SK-N-SH treated with all-trans-retinoic acid at 6 μM for 48 hours (cell line): ENCODE results near the gene MFSD6.

Experiments
- ATAC-seq: fragments of 200-7000 bp; cut with Tn5 transposase; 3 replicates; pipeline ENCODE4 v1.9.1; 2020; ENCODE audit warnings: mild to moderate bottlenecking, moderate library complexity
- ARNTL ChIP-seq: fragments of 450-650 bp; formaldehyde crosslinking; IDR thresholded peaks from 2 replicates; pipeline ENCODE4 v1.5.0; 2020; ENCODE audit warnings: low read depth, mild to moderate bottlenecking, moderate library complexity, borderline replicate concordance
- BACH2 ChIP-seq: fragments of 250-450 bp; sonication (Bioruptor Pico); IDR thresholded peaks from 2 replicates; pipeline ENCODE4 v1.9.0; 2021; ENCODE audit warnings: mild to moderate bottlenecking, borderline replicate concordance
- CSDC2 ChIP-seq: fragments of 250-450 bp; sonication (Bioruptor Pico); IDR thresholded peaks from 2 replicates; pipeline ENCODE4 v1.5.0; 2020; ENCODE audit warnings: mild to moderate bottlenecking, moderate library complexity
- ESRRG ChIP-seq: fragments of 250-450 bp; sonication (Bioruptor Pico); IDR thresholded peaks from 2 replicates; pipeline ENCODE4 v1.6.1; 2021; ENCODE audit warnings: mild to moderate bottlenecking
- GLIS3 ChIP-seq: fragments of 250-450 bp; sonication (Bioruptor Pico); IDR thresholded peaks from 2 replicates; pipeline ENCODE4 v1.5.0; 2020; ENCODE audit warnings: mild to moderate bottlenecking, moderate library complexity
- ISL1 ChIP-seq: fragments of 250-450 bp; sonication (Bioruptor Pico); IDR thresholded peaks from 2 replicates; pipeline ENCODE4 v2.1.2; 2022; ENCODE audit warnings: mild to moderate bottlenecking, moderate library complexity
- OSR1 ChIP-seq: fragments of 250-450 bp; sonication (Bioruptor Pico); IDR thresholded peaks from 2 replicates; pipeline ENCODE4 v1.8.0; 2022; ENCODE audit warnings: moderate library complexity, mild to moderate bottlenecking, inconsistent platforms
- PATZ1 ChIP-seq: fragments of 250-450 bp; sonication (Bioruptor Pico); IDR thresholded peaks from 2 replicates; pipeline ENCODE4 v1.8.0; 2020; ENCODE audit warnings: mild to moderate bottlenecking, moderate library complexity, borderline replicate concordance
- POU6F1 ChIP-seq: fragments of 250-450 bp; sonication (Bioruptor Pico); IDR thresholded peaks from 2 replicates; pipeline ENCODE4 v1.8.0; 2021; ENCODE audit warnings: low read depth, mild to moderate bottlenecking, moderate library complexity, borderline replicate concordance
- PPARA ChIP-seq: fragments of 250-450 bp; sonication (Bioruptor Pico); IDR thresholded peaks from 2 replicates; pipeline ENCODE4 v1.5.0; 2020; ENCODE audit warnings: mild to moderate bottlenecking, borderline replicate concordance
- RARB ChIP-seq: fragments of 250-450 bp; sonication (Bioruptor Pico); IDR thresholded peaks from 2 replicates; pipeline ENCODE4 v1.8.0; 2021; ENCODE audit warnings: mild to moderate bottlenecking, moderate library complexity
- SNAI2 ChIP-seq: fragments of 250-450 bp; sonication (Bioruptor Pico); IDR thresholded peaks from 2 replicates; pipeline ENCODE4 v1.5.0; 2020; ENCODE audit warnings: mild to moderate bottlenecking, moderate library complexity
- TCF4 ChIP-seq: fragments of 250-450 bp; sonication (Bioruptor Pico); IDR thresholded peaks from 2 replicates; pipeline ENCODE4 v1.8.0; 2021; ENCODE audit warnings: mild to moderate bottlenecking, moderate library complexity, borderline replicate concordance
- TOX ChIP-seq: fragments of 250-450 bp; sonication (Bioruptor Pico); IDR thresholded peaks from 2 replicates; pipeline ENCODE4 v1.8.0; 2021; ENCODE audit warnings: mild to moderate bottlenecking, moderate library complexity, borderline replicate concordance
- ZC3H10 ChIP-seq: fragments of 250-450 bp; sonication (Bioruptor Pico); IDR thresholded peaks from 2 replicates; pipeline ENCODE4 v1.5.1; 2021; ENCODE audit warnings: mild to moderate bottlenecking, moderate library complexity
- ZFP30 ChIP-seq: fragments of 450-650 bp; formaldehyde crosslinking; IDR thresholded peaks from 2 replicates; pipeline ENCODE4 v1.5.0; 2022; ENCODE audit warnings: mild to moderate bottlenecking, moderate library complexity
- ZNF565 ChIP-seq: fragments of 450-650 bp; formaldehyde crosslinking; conservative IDR thresholded peaks from 2 replicates; pipeline ENCODE4 v1.5.0; 2020; ENCODE audit warnings: low read depth, mild to moderate bottlenecking, moderate library complexity
- ZNF70 ChIP-seq: fragments of 450-650 bp; formaldehyde crosslinking; IDR thresholded peaks from 2 replicates; pipeline ENCODE4 v1.5.0; 2020; ENCODE audit warnings: mild to moderate bottlenecking, moderate library complexity
- ZNF8 ChIP-seq: fragments of 450-650 bp; formaldehyde crosslinking; IDR thresholded peaks from 2 replicates; pipeline ENCODE4 v1.5.0; 2020; ENCODE audit warnings: mild to moderate bottlenecking, moderate library complexity
- TF ChIP-seq, protein P1 (sequence below): fragments of 250-450 bp; sonication (Bioruptor Pico); IDR thresholded peaks from 2 replicates; pipeline ENCODE4 v1.5.1; 2021; ENCODE audit warnings: mild to moderate bottlenecking, moderate library complexity
- TF ChIP-seq, protein P2 (sequence below): fragments of 250-450 bp; sonication (Bioruptor Pico); IDR thresholded peaks from 2 replicates; pipeline ENCODE4 v1.5.0; 2020; ENCODE audit warnings: mild to moderate bottlenecking, moderate library complexity

MFSD6 gene

DNA sequence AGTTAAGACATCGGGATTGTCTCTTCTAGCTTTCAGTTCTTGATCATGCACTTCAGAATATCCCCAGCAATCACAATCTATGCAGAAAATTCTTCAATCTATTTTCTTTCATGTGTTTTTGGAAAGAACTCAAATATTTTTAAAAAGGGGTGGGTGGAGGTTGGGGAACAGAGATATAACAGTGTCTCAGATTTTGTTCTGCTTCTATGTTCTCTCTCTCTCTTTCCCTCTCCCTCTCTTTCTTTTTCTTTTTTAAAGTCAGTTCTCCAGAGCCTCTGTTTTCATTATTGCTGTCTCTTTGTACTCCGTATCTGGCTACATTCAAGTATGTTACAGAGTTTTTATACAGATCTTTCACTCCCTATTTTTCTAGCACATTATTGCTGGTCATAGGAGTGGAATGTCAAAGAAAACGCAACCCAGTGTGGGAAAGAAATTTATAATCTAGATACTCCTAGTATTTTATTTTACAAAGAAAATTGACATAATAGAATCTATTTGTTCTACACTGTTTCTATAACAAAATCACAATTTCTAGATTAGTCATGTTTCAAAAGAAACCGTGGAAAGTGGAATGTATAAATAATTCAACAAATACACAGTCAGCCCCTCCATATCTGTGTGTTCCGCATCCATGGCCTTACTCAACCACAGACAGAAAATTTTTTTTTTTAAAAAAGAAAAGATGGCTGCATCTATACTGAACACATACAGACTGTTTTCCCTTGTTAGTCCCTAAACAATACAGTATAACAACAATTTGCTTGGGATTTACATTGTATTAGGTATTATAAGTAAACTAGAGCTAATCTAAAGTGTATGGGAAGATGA lies 137.6 kb downstream of the MFSD6 start:
- ATAC-seq: peak; percentile 28; the same call in 1 of the 3 replicates
- no peak for TF ChIP-seq ZNF565 (CRISPR knock-in tag)
- TF ChIP-seq PATZ1: no peak
- TF ChIP-seq, protein P1, sequence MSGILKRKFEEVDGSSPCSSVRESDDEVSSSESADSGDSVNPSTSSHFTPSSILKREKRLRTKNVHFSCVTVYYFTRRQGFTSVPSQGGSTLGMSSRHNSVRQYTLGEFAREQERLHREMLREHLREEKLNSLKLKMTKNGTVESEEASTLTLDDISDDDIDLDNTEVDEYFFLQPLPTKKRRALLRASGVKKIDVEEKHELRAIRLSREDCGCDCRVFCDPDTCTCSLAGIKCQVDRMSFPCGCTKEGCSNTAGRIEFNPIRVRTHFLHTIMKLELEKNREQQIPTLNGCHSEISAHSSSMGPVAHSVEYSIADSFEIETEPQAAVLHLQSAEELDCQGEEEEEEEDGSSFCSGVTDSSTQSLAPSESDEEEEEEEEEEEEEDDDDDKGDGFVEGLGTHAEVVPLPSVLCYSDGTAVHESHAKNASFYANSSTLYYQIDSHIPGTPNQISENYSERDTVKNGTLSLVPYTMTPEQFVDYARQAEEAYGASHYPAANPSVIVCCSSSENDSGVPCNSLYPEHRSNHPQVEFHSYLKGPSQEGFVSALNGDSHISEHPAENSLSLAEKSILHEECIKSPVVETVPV: no peak
- TF ChIP-seq ARNTL (CRISPR knock-in tag): no peak
- no peak for TF ChIP-seq RARB
- TF ChIP-seq OSR1 (CRISPR knock-in tag): no peak
- no peak for TF ChIP-seq BACH2
- no peak for TF ChIP-seq CSDC2 (CRISPR knock-in tag)
- TF ChIP-seq ZNF70 (CRISPR knock-in tag): no peak
- TF ChIP-seq ZC3H10 (CRISPR knock-in tag): no peak
- TF ChIP-seq ESRRG: no peak
- TF ChIP-seq TOX (CRISPR knock-in tag): no peak
- no peak for TF ChIP-seq ZNF8
- TF ChIP-seq SNAI2 (CRISPR knock-in tag): no peak
- no peak for TF ChIP-seq TCF4 (CRISPR knock-in tag)

GRCh38 chr2:190546734-190547133 lies 138.6 kb downstream of the MFSD6 start:
- ATAC-seq: no peak
- TF ChIP-seq OSR1 (CRISPR knock-in tag): no peak
- no peak for TF ChIP-seq TOX (CRISPR knock-in tag)
- TF ChIP-seq ZNF565 (CRISPR knock-in tag): no peak
- TF ChIP-seq ISL1 (CRISPR knock-in tag): no peak
- TF ChIP-seq TCF4 (CRISPR knock-in tag): no peak
- no peak for TF ChIP-seq PPARA (CRISPR knock-in tag)
- no peak for TF ChIP-seq ESRRG
- no peak for TF ChIP-seq ZNF8
- no peak for TF ChIP-seq ZNF70 (CRISPR knock-in tag)
- TF ChIP-seq, protein P2, sequence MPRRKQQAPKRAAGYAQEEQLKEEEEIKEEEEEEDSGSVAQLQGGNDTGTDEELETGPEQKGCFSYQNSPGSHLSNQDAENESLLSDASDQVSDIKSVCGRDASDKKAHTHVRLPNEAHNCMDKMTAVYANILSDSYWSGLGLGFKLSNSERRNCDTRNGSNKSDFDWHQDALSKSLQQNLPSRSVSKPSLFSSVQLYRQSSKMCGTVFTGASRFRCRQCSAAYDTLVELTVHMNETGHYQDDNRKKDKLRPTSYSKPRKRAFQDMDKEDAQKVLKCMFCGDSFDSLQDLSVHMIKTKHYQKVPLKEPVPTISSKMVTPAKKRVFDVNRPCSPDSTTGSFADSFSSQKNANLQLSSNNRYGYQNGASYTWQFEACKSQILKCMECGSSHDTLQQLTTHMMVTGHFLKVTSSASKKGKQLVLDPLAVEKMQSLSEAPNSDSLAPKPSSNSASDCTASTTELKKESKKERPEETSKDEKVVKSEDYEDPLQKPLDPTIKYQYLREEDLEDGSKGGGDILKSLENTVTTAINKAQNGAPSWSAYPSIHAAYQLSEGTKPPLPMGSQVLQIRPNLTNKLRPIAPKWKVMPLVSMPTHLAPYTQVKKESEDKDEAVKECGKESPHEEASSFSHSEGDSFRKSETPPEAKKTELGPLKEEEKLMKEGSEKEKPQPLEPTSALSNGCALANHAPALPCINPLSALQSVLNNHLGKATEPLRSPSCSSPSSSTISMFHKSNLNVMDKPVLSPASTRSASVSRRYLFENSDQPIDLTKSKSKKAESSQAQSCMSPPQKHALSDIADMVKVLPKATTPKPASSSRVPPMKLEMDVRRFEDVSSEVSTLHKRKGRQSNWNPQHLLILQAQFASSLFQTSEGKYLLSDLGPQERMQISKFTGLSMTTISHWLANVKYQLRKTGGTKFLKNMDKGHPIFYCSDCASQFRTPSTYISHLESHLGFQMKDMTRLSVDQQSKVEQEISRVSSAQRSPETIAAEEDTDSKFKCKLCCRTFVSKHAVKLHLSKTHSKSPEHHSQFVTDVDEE: no peak
- TF ChIP-seq ZC3H10 (CRISPR knock-in tag): no peak
- TF ChIP-seq RARB: no peak
- TF ChIP-seq GLIS3: no peak
- no peak for TF ChIP-seq PATZ1
- no peak for TF ChIP-seq BACH2
- no peak for TF ChIP-seq POU6F1 (CRISPR knock-in tag)
- no peak for TF ChIP-seq CSDC2 (CRISPR knock-in tag)
- TF ChIP-seq ARNTL (CRISPR knock-in tag): no peak
- no peak for TF ChIP-seq SNAI2 (CRISPR knock-in tag)
- no peak for TF ChIP-seq ZFP30 (CRISPR knock-in tag)
